HG03565 (cell line): ENCODE results near the gene PRKCE.
A peak's percentile ranks its signal among the peaks of the same experiment; 100 is the strongest.
"Not testable (repeated sequence)": the region's sequence is repeated elsewhere in the genome, so short reads cannot be mapped to it uniquely, and the experiment has no call there.

ENCODE experiments used
- ATAC-seq: cut with Tn5 transposase; IDR thresholded peaks from one replicate; pipeline ENCODE4 v1.9.1; 2021; ENCODE audit warnings: mild to moderate bottlenecking, moderate library complexity; ENCODE audit not compliant: unreplicated experiment

The PRKCE gene

DNA sequence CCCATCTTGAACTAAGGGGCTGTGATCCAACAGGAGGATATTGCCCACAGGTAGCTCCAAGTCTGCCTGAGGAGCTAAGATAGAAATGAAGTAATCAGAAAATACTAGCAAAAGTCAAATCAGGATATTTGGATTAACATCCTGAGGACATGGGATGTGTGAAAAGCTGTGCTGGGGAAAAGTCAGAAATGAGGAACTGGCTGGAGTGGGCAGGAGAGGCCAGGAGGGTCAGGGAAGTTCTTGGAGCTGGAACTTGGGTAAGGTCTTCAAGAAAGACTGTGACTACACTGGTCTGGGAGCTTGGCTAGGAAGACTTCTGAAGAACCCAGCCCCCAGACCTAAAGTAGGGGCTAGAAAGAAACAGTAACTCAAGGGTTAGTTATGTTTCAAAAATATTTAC is 250.9 kb downstream of the PRKCE start:
- no peak for ATAC-seq

DNA sequence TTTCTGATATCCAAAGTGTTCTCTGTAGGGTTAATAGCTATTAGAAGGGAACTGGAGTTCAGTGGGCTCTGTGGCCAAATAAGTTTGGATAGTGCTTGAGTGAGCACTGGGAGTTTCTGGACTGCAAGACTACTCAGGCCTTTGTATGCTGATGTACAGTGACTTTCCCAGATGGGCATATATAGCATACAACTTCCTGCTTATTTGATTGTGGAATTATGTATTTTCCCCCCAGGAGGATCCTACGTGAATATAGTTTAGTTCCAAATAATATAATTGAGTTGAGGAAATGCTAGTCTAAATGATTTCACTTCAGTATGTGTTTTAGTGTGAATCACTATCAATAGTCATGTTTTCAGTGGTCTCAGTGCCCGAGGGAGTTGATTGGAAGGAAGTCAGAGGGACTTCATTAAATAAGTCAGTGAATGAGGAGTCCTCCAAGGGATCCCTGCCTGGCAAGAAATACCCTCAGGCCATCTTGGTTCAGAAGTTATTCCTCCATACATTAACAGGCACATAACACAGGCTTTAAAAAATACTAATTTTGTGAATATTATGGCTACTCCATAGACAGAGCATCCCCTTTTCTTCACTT is 251.4 kb downstream of the PRKCE start:
- no peak for ATAC-seq

DNA sequence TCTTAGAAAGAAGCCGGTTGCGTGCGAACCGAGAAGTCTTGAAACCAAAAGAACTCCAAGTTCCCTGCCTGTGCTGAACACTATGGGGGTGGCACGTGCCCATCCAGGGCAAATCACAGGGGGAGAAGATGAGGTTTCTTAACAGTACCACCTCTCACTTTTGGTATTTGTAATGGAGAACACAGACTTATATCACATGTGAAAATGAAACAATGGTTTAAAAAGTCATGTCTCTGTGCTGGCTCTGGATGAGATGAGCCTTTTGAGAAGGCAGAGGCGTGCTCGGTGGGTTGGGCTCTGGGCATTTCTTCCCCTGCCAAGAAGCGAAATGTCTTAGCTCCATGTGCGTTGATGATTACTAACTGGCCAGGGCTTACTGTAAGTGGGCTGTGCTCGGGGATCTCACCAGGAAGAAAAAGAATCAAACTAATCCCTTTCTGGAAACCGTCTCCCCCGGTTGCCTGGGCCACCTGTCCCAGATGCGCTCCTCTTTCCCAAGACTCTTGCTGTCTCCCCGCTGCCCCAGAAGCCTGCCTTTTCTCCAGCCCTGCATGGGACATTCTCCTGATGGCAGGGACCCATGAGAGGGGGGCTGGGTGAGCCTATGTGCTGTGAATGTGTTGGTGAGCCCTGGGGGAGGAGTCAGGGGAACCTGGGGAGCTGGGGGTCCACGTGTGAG is 252.9 kb downstream of the PRKCE start:
- peak; percentile 74 for ATAC-seq

DNA sequence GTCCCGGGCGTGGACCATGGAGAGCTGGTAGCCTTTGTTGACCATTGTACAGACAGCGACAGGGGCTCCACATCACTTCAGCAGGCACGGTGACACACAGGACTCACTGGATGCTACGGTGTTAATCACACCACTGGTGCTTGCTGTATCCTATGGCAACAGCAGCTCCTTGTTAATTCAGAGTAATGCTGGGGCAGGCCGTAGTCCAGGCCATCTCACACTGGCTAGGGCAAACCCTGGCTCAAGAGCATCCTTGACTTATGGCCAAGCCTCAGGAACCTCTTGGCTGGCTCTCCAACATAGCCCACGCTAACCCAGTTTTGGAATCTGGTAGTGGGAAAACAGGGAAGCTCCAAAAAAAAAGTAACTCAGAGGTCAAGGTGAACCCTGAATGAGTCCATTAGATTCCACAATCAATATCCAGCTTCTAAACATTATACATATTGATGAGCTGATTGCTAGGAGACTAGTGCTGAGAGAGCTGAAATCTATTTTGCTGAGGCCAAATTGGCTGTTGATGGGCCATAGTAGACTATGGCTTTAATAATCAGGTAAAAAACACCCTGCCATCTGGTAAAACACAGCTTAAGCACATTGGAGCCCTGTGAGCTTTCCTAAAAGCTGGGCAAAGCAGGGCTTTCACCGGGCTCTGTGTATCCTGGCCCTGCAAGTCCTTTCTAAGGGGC is 253.6 kb downstream of the PRKCE start:
- no peak for ATAC-seq

DNA sequence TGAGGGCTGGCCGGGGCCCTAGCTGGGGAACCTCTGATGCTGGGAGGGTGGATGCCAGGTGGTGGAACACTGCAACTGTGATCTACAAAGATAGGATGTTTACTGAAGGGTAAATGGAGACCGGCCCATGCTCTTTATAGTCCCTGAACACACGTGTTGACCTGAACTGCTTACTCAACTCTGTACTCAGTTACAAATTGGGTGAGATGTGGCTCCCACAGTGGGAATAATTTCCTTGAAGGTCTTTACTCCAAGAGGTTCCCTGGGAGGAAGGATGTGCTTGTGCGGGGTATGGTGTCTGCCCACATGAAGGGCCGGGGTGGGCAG is 254.1 kb downstream of the PRKCE start:
- no peak for ATAC-seq

DNA sequence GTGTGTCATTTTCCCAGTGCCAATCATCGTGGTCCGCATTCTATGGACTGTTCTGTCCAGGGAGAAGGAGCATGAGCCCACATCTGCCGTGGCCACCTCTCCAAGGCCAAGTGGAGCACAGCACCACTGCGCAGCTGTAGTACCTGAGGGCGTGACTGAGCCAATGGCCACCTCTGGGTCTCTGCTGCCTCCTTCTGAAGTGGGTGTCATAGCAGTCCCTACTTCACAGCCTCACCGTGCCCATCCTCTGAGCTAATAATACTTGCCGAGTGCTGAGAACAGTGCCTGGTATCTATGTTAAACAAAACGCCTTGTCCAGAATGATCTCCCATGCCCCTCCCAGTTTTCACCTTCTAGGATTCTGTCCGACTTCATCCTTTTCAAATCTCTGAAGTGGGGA is 256.1 kb downstream of the PRKCE start:
- ATAC-seq = no peak

DNA sequence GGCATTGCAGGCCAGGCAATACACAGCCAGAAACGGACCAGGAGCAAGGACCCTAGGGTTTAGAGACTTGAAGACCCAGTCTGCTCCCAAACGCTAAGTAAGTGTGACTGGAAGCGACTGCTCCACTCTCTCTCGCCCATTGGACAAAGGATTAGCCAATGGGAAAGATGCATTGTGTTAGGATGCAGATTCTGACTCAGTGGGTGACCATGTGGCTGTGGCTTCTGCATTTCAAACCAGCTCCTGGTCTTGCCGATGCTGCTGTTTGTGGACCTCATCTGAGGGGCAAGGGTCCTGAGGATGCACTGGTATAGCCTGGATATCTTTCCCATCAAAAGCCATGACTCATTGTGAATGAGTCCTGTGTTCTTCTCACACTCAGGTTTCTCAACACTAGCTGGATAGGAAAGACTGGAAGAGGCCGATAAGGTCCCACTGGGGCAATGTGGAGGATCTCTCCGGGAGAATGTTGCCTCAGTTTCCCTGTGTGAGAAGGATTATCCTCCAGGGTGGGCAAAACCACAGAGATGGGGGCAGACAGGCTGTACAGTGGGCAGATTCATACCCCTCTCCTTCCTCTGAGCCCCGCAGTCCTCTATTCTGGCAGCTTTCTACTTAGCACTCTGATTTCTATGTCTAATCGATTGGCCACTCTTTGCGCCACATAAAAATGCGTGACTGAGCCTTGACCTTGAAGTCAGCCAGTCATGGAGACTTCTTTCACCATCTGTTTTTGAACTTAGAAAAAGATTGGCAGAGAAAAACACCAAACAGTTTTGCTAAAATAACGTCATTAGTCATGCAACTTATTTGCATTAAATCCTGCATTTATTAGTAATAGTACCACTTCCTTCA is 257.1 kb downstream of the PRKCE start:
- no peak for ATAC-seq

DNA sequence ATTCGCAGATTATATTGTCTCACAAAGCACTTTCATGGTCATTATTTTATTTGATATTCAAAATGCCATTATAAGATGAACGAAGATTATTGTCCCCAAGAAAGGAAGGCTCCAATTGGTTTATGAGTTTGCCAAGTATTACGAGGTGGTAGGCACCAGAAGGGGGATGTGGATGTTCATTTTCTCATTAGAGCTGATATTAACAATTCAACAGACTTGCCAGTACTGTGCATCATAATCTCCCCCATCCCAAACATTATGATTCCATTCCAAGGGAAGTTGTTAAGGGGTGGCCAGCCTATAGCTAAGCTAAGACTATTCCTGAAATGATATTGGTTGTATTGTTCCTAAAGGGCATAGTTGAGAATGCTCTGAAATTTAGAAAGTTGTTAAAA is 257.7 kb downstream of the PRKCE start:
- ATAC-seq = no peak

DNA sequence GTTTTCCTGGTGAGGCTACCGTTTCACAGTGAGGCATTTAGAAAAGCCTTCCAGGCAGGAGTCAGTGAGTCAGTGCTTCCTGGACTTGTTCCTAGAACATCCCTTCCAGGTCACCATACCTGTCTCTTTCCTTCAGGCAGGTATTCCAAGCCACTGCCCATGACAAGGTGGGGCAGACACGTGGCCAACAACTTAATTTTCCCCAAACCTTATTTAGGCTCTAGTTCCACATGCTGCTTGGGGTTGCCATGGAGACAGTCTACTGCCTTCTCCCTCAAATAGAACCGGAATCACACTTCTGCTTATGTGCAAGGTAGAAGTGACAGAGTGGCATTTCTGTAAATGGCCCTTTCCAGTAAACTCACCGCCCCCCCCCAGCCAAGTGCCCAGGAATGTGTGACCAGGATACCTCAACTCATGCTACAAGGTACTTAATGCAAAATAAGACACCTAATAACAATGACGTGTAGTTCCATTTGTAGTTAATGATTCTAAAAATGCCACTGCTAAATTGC is 258.3 kb downstream of the PRKCE start:
- ATAC-seq = peak; percentile 71

DNA sequence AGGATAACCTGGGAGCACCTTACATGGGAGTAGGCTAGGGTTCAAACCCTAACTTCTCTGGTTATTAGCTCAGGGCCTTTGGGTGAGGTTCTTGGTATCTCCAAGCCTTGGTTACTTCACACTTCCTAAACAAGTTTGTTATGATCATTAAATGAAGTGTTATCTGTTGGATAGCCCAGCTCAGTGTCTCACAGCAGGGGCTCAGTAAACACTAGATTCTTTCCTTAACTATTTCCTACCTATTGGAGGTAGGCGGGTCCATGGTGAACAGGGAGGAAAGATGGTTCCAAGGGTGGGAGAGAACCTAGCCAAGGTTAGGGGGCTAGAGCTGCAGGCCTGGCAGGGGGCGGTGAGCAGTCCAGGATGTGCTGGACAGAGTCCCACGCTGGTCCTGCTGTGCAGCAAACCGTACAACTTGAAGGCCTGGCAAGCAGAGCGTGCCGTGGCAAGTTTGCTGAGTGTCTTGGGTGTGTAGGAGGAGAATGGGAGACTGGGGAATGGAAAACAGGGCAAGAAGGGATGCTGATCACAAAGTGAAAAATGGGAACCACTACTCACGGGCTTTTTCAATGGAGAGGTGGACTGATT is 259.1 kb downstream of the PRKCE start:
- ATAC-seq = no peak

DNA sequence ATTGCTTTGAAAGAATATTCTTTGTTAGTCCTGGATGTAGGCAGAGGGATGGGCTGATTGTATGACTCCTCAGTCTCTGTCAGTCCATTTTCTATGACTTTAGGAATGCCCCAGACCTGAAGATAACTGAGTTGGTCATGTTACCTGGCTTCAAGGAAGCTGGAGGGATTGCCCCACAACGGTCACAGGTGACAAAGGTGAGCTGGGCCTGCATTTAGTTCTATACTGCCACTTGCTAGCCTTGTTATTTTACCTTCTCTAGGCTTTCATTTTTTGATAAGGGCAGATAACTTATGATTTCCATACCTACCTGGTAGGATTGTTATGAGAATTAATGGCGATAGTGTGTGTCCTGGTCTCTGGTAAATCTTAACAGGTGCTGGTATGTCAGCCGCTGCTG is 260.1 kb downstream of the PRKCE start:
- no peak for ATAC-seq

DNA sequence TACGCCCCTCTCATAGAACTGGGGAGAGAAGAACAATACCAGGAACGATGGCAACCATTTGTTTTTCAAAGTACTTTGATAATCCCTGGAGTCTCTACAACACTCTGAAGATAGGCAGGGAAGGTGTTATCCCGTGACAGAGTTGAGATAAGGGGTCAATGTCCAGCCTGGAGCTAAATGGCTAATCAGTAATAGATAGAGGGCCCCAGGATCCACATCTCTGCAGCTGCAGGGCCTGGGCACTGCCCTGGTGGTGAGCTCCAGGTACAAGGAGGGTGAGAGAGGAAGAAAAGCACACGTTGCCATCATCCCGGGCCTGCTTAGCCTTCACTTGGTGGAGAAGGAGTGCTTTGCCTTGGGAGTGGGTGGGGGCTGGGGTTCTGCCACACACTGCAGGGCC is 260.6 kb downstream of the PRKCE start:
- no peak for ATAC-seq

DNA sequence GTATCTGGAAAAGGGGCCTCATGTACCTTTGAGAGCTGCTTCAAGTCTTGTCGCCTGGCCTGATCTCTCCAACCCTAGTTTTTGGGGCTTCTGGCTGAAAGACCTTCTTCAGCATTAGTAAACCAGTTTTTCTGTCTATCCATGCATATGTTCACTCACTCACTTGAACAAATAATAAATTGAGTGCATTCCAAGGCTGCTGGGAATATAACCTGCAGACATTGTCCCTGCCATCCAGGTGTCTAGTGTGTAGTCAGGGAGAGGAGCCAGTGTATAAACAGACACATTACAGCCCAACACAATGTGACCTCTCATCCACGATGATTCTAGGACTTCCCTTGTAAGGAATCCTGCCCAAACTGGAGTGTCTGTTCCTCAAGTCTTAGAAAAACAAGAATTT is 262.1 kb downstream of the PRKCE start:
- no peak for ATAC-seq

DNA sequence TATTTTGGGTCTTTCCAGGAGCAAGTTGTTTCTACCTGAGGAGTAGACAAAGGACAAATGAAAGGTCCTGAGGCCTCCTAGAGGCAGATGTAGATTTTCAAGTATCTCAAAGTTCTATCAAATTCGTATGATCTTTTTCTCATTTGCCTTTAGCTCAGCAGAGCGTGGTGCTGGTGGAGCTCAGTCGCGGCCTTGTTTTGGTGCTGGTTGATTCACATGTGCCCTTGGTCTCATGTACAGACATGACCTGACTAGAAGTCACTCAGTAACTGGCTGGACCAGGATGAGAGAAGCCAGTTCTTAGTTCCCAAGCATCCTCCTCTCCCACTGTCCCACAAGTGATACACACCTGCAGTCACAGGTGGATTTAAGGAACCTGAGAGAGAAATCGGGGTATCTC is 264.0 kb downstream of the PRKCE start:
- no peak for ATAC-seq

DNA sequence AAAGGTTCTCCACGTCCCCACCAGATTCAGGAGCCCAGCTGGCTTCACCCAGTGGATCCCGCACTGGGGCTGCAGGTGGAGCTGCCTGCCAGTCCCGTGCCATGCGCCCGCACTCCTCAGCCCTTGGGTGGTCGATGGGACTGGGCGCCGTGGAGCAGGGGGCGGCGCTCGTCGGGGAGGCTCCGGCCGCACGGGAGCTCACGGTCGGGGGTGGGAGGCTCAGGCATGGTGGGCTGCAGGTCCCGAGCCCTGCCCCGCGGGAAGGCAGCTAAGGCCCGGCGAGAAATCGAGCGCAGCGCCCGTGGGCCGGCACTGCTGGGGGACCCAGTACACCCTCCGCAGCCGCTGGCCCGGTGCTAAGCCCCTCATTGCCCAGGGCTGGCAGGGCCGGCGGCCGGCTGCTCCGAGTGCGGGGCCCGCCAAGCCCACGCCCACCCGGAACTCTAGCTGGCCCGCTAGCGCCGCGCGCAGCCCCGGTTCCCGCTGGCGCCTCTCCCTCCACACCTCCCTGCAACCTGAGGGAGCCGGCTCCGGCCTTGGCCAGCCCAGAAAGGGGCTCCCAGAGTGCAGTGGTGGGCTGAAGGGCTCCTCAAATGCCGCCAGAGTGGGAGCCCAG is 266.2 kb downstream of the PRKCE start:
- not testable (repeated sequence) for ATAC-seq

DNA sequence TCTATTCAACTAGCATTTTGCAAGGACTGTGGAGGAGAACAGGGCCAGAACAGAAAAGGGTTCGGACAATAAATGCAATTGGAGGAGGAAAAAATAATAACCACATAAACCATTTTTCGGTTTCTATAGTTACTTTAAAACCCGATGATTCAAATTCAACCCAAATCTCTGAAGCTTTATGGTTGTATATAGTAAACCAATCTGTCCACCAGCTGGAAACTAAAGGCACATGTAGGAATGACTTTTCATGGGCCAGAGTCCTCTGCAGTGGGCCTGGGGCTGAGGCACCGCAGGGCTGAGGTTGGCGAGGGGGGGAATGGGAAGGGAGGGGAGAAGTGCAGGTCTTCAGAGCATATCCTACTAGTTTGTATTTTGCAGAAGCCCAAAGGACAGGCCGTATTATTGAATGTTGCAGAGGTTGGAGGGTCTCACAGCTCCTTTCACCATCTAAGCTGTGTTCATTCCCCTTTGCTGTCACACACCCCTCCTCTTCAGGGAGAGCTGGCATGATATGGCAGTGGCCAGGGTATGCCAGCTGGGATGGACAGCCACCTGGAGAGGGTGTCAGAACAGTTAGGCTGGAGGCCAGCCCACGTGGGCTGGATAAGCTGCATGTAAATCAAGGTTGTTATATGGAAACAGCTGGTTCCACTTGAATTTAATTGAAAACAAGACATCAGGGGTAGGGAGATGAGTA is 267.1 kb downstream of the PRKCE start:
- no peak for ATAC-seq

DNA sequence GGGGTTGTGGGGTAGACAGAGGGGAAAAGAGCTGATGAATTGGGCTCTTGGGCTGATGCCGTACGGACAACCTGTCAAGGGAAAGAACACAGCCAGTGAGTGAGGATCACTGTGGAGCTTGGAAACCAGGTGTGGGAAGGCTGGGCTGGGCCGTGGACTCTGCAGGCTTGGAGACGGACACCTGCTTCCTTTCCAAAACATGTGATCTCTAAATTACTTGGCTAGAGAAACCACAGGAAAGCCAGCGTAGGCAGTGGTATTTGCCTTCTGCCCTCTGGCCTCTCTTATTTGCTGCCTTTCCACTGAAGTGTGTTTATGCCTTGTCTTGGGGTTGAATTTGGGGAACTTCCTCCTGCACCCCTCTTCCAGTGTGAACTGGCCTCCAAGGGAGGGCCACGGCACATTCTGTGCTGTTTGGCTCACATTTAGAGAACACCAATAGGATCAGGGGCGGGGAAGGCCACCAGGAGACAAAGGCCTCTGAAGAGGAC is 267.7 kb downstream of the PRKCE start:
- no peak for ATAC-seq

DNA sequence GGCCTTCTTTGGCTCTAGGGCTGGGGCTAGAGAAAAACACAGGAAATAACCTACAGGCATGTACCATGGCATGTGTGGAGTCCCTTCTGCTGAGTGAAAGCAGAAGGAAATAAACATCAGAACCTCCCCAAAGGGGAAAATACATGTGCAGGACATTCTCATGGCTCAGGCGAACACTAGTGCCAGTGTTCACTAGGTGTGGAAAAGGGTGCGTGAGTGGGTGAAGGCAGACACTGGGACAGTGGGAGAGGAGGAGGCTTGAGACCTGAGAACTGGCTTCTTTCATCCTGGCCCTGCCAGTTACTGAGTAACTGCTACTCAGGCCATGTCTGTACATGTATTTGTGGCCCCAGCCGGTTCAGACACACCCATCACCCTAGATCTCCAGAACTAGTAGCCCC is 268.2 kb downstream of the PRKCE start:
- ATAC-seq = no peak

DNA sequence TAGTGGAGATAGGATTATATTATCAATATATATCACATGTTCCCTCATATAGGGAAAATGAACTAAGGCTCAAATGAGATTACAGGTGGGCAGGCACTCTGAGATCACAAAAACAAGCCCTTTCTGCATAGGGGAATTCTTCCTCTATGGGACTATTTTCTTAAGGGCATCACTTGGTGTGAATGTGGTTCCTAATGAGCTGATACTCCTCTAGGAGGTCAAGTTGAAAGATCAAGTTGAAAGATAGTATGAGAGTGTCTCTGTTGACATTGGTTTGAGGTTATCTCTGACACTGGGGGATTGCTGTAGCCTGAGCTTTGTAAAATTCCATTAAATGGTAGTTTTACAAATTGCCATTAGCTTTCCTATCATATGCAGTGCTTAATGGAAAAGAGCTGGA is 270.4 kb downstream of the PRKCE start:
- ATAC-seq = no peak

DNA sequence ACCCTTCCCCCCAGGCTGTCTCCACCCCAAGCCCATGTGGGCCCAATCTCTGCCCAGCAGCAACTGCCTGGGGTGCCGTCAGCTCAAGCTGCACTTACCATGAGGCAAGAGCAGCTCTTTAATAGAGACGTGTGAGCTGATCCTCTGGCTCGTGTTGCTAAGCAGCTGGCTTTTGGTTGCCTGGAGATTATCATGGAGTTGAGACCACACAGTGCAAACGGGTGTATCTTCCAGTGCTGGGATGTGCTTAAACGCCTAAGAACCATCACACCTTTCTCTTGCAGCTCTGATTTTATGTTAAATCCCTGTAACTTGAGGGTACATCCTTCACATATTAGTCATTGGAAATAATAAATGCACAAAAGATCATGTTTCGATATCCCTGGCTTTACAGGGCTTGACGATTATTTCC is 271.1 kb downstream of the PRKCE start:
- ATAC-seq = no peak
